T-helper 1 cell (primary cell): ENCODE data around the gene AKAIN1.

ENCODE experiments used
- DNase-seq, 5 donors: peaks; one replicate each; pipeline ENCODE4 v3.0.0-alpha.2; 2012 to 2020

Gene AKAIN1

GRCh38 chr18:5159080-5159479, 38.0 kb downstream of the AKAIN1 start:
- DNase-seq: no peak

- DNase-seq: no peak
Observed at GRCh38 chr18:5158587-5158986, 38.5 kb downstream of the AKAIN1 start.

DNA sequence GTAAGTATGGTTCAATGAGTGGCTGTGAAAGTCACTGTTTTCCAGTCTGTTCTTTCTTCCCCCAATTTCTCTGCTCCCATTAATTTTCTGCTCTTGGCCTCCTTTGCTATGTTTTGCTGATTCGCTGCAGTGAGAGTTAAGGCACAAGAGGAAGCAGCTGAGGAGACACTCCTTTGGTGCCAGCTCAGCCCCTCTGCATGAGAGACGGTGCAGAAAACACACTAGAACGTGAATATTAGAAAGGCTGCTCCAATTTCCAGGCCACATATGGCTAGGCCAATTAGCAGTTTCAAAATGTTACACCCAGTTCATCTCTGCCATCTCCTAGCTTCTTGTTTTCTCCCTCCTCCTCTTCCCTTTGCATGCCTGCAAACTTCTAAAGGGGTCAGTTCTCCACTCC, 38.9 kb downstream of the AKAIN1 start:
- no peak for DNase-seq

GRCh38 chr18:5155907-5156287, 41.2 kb downstream of the AKAIN1 start:
- no peak for DNase-seq

DNA sequence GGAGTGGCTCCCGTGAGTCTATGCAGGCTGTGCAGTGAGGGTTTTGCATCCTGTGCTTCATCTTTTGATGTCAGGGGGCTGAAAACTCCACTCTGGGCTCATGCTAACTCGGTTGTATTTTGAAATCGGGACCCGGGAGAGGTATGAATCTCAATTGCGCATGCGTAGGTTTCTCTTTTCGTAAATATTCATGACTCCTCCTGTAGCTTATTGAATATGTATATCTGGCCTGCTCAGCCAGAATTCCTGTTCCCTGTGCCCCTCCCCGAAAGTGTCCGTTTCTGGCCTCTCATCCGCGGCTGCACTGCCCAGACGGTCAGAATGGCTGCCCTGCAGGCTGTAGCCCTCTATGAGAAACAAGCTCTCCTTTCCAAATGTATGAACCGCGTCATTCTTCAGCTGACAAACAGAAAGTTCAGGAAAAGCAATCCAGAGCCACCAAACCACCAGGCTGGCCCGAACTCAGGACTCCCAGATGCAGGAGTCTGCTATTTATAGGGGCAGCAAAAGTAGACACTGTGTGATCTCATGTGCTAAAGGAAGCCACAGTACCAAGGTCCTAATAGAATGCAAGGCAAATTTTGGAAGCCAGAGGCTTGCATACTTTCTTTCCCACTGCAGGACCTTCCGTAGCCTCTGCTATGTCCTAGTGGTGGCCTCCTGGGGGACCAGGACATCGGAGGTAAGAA, 41.7 kb downstream of the AKAIN1 start:
- no peak for DNase-seq

DNA sequence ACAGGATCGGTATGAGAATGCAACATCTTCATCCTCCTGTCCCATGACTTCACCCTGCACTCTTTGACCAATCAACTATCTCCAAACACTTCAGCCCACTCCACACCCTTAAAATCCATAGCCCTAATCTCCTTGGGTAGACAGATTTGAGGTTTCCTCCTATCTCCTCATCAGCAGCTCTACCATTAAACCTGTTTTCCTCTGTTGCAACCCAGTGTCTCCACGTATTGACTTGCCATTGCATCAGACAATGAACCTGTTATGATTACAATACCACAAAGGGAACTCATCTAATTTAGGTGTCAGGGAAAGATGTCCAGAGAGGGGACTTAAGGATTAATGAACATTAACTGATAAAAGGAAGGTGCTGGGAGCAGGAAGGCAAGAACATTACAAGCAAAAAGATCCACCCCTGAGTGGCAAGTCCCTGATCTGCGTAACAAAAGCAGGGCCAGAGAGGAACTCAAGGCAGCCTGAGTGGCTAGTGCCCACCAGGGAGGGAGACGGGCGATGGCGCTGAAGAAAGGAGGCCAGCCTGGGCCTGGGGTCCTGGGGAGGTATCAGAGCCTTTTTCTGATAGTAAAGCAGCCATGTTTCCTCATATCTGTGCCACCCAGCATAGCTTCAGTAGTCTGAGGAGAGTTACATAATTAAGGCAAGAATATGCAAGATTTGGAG, 44.6 kb downstream of the AKAIN1 start:
- no peak for DNase-seq

DNA sequence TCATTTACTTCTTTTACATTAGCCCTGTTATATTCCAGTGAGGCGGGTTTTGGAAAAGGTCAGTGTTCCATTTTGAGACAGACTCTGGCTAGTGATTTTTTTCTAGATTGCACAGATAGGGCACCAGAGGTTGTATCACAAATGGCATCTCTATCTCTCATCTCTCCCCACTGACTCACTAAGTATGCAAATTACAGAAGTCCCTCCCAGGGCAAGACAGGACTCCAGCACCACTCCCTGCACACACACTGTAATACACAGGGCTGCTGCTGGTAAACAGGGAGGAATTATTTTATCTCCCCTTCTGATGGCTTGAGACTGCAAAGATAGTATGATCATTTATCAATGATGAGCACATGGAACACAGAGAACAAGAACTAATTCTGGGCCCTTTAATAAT, 46.2 kb downstream of the AKAIN1 start:
- no peak for DNase-seq

- no peak for DNase-seq
Observed at GRCh38 chr18:5146093-5146492, 51.0 kb downstream of the AKAIN1 start.

- DNase-seq: no peak
Observed at GRCh38 chr18:5145168-5145825, 51.8 kb downstream of the AKAIN1 start.

- DNase-seq: no peak
Observed at GRCh38 chr18:5144629-5145028, 52.4 kb downstream of the AKAIN1 start.

- no peak for DNase-seq
Observed at GRCh38 chr18:5142859-5143258, 54.2 kb downstream of the AKAIN1 start.

DNA sequence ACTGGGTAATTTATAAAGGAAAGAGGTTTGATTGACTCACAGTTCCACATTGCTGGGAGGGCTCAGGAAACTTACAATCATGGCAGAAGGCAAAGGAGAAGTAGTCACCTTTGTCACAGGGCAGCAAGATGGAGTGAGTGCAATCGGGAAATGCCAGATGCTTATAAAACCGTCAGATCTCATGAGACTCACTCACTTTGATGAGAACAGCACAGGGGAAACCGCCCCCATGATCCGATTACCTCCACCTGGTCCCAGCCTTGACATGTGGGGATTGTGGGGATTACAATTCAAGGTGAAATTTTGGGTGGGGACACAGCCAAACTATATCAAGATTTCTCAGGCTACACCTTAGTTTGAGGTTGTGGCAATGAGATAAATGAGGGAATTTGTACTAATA, 54.9 kb downstream of the AKAIN1 start:
- DNase-seq: no peak

- DNase-seq: no peak
Observed at GRCh38 chr18:5137261-5137660, 59.8 kb downstream of the AKAIN1 start.

DNA sequence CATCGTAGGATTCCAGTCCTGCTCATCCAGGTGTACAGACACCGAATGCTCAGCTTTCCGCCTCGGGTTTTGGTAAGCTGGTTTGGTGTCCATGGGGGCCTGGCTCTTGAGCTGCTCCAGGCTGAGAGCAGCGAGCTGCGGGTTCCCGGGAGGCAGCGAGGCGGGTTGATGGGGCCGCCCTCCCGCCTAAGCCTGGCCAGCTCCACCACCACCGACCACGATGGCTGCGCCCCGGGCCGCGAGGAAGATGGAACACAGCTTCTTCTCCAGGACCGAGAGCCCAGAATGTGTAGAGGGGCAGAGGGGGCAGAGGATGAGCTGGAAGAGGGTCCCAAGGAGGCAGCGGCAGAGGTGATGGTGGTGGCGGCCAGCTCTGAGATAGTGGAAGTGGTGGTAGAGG, 64.1 kb downstream of the AKAIN1 start:
- no peak for DNase-seq

DNA sequence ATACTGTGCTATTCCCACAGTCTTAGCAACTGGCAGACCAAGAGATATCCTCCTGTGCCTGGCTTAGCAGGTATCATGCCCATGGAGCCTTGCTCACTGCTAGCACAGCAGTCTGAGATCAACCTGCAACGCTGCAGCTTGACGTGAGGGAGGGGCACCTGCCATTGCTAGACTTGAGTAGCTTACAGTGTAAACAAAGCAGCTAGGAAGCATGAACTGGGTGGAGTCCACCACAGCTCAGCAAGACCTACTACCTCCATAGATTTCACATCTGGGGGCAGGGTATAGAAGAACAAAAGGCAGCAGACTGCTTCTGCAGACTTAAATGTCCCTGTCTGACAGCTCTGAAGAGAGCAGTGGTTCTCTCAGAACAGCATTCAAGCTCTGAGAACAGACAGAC, 74.8 kb downstream of the AKAIN1 start:
- no peak for DNase-seq

DNA sequence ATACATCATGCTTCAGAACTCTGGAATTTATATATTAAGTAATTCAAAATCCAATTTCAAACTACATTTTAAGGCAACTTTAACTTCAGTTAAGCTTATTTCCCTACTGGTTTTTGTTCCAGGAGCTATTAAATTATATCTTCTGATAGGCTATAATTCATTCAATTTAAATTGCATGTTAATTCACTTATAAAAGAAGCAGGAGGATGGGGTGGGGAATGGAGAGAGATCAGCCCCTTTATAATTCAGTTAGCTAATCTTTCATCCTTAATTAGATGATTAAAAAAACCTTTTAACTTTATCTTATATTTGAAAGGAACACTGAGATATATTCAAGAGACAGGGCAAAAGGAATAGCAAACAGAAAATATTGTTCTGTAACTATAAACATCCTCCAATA, 86.8 kb downstream of the AKAIN1 start:
- DNase-seq: no peak

DNA sequence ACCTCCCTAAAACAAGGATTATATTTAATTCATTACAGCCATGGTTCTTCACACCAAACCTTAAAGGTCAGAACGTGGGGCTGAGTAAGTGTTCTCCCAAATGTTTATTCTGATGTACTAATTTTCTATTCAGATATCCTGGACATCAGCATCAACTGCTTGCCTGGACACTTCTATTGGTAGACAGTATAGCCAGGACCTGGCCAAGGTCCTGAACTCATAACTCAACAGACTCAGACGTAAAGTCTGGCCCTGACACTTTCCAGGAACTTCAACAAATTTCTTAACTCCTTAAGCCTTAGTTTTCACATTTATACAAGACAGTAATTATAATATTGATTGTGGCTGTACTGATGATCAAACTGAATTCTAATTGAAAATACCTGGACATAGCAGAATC, 89.1 kb downstream of the AKAIN1 start:
- no peak for DNase-seq

DNA sequence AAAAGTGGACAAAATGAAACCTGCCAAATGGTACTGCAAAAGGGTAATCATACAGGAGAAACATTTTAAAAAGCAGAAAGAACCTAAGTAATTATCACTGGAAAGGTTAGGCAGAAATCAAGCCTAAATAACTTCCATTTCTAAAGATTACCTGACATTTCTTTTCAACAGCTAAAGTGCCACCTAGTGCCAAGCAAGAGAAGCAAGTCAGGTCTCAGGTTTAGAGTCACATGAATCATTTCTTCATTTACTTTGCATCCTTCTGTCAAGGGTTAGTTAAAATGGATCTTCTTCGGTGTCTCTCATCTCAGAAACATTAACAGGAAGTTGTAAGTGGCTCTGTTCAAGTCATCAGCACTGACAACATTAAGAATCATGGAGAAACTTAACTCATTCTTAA, 90.3 kb downstream of the AKAIN1 start:
- DNase-seq: peak in 1 of 5 donors; percentile 6

DNA sequence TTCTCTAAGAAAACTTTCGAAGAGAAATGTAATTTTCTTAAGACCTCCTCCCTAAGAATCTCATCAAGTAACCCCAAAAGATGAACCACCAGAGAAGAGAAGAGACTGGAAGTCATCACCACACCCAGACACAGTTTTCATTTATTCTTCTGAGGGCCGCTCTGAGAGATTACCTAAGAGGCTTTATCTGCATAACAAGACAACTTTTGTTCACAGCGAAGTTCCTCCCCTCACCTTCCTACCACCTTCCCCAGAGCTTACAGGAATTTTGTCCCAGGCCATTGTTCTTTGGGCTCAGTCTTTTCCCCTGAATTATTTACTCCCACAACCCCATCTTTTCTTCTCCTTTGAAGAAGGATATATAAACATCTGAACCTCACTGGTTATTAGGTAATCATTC, 92.8 kb downstream of the AKAIN1 start:
- DNase-seq: no peak

- DNase-seq: no peak
Observed at GRCh38 chr18:5103693-5104092, 93.4 kb downstream of the AKAIN1 start.

GRCh38 chr18:5103286-5103685, 93.8 kb downstream of the AKAIN1 start:
- DNase-seq: no peak

DNA sequence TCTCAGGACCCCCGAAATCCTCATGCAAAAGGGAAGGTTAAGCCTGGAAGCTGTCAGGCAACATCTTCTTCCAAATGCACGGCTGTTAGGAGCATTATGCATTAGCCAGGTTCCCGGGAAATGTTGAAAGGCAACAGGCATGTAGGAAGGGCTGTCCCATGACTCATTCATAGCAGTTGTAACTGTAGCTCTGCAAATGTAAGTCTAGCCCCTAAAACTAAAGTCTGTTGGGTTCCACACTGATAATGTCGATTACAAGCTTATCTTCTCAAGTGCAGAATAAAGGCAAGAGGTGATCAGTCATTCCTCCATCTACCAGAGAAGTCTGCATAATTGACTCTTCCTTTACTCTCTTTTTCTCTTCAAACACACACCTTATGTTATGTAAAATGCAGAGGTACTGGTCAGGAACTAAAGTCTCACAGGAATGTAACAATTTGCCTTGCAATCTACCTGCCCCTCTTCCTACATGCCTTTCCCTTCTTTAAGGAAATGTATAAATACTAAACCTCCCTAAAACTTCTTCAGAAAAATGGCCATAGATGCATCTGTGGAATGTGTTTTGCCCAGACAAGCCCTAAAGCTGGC, 99.8 kb downstream of the AKAIN1 start:
- no peak for DNase-seq

DNA sequence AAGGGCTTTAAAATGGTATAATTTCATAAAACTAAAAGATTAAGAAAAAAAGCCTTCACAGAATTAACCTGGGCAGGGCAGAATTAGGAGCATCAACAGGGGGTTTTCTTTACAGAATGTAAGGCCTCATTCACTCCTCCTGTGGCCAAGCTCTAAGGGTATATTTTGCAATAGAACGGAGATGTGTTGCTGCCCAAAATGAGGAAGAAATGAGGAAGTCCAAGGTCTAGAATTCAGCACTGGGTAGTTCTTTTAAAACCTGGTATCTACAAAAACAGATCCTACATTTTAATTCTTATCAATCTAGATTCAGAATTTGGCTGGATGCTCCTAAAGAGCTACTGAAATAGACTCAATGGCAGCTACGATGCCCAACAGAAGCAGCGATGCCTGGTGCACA, 101.8 kb downstream of the AKAIN1 start:
- no peak for DNase-seq

GRCh38 chr18:5093902-5094301, 103.2 kb downstream of the AKAIN1 start:
- DNase-seq: no peak
